Activated T-helper 9 cell treated with anti-CD3 and anti-CD28 coated beads, Interleukin-2, amount 50 U/mL, for 16 hours (primary cell): ENCODE data around the gene TMED9.
A peak's percentile ranks its signal among the peaks of the same experiment; 100 is the strongest.

Experiments
- DNase-seq: peaks from one replicate; pipeline ENCODE4 v3.0.0-alpha.2; 2020; ENCODE audit warnings: low read depth

Gene TMED9

GRCh38 chr5:177578316-177578715 lies 13.7 kb upstream of the TMED9 start:
- no peak for DNase-seq

- no peak for DNase-seq
Measured at GRCh38 chr5:177588413-177588909, 3.5 kb upstream of the TMED9 start.

DNA sequence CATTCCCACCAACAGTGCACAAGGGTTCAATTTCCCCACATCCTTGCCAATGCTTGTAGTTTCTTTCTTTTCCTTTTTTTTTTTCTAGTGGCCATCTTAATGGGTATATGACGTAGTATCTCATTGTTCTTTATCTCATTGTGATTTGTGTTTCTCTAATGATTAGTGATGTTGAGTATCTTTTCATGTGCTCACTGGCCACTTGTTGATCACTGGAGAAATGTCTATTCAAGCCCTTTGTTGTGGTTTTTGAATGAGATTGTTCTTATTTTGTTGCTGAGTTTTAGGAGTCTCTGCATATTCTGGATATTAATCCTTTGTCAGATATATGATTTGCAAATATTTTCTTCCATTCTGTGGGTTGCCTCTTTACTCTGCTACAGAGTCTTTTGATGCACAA lies 1.6 kb upstream of the TMED9 start:
- no peak for DNase-seq

- no peak for DNase-seq
Measured at GRCh38 chr5:177591690-177592009, 353 bp upstream of the TMED9 start.

DNA sequence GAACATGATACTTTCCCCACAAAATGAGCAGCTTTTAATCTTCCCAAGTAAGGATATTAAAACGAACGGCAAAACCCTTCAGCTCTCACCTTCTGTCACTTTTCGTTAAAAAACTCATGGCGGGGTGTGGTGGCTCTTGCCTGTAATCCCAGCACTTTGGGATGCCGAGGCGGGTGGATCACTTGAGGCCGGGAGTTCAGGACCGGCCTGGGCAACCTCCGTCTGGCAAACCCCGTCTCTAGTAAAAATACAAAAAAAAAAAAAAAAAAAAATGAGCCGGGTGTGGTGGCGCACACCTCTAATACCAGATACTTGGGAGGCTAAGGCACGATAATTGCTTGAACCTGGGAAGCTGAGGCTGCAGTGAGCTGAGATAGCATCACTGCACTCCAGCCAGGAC lies 902 bp downstream of the TMED9 start:
- DNase-seq = no peak

- DNase-seq = no peak
Measured at GRCh38 chr5:177593511-177593910, 1.5 kb downstream of the TMED9 start.

GRCh38 chr5:177594071-177594470 lies 2.1 kb downstream of the TMED9 start:
- DNase-seq = no peak

DNA sequence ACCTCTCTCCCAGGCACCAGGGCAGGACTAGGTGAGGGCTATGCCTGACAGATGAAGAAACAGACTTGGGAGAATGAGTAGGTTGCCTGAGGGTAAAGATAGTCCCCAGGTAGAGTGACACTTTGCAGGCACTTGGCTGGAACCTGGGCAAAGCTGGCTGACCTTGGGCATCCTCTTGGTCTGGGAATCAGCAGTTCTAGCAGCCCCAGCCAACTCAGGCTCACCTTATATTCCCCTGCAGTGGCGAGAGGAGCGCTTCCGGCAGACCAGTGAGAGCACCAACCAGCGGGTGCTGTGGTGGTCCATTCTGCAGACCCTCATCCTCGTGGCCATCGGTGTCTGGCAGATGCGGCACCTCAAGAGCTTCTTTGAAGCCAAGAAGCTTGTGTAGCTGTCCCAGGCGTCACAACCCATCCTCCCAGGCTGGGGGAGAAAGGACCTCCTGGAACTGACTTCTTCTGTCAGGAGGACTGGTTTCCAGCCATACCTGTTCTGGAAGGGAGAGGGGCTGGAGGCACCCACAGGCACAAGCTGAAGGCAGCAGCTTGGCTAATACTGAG lies 3.1 kb downstream of the TMED9 start:
- DNase-seq = no peak

DNA sequence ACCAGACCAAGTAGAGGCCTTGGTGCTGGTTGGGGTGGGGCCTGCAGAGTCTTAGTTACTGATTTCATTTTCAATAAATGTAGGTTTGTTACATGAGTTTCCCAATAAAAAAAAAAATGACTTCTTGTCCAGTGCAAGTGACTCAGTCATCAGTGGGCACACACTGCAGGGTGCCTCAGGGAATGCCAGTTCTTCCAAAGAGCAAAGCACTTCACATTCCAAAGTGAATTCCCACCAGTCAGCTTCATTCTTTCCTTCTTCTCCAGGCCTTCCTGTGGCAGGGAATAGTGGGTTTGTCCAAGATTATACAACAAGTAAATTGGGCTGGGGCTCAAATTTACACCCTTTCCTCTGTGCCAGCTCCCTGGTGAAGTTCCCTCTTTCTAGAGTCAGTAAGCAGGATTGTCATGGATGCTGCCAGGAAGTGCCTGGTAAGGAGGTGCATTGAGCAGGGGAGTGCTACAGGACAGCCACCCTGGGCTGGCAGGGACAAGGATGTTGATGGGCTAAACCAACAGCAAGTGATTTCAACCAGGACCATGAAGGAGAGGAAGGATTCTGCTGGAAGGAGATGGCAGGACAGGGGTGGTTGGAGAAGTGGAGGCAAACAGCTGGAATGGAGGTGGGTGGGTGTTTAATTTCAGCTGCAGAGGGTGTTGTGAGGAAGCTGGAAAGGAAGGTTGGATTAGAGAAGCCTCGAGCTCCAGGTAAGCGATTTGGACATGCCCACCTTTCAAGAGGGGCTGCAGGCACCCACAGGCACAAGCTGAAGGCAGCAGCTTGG lies 4.2 kb downstream of the TMED9 start:
- DNase-seq = no peak

DNA sequence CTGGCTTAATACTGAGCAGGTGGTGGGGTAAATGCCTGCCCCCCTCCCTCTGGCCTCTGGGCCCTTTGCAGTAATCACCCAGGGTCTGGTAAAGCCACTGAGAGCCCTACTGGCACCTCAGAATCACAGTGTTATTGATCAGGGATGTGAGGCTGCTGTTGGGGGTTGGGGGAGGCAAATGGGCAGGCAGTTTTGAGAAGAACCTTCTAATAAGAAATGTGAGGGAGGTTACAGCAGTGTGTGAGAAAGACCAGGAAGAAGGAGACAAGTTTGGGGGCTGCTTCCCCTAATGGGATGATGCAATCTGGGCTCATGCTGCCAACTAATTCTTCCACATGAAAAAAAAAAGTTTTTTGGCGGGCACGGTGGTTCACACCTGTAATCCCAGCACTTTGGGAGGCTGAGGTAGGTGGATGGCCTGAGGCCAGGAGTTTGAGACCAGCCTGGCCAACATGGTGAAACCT lies 4.8 kb downstream of the TMED9 start:
- DNase-seq = no peak

DNA sequence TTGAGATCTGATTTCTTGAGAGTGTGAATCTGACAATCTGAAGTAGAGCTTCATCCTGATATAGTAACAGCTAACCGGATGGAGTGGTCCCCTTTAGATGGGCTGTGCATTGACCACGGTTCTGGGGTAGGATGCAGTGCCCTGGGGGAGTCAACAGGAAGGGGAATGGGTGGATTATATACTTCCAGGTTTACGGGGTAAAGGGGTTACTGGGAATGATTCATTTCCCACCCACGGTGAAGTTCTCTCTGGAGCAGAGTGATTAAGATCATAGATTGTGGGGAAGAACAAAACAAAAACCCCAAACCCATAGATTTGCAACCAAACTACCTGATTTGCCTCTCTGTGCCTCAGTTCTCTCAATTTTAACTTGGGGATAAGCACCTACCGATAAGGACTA lies 6.5 kb downstream of the TMED9 start:
- no peak for DNase-seq

- peak; percentile 81 for DNase-seq
Measured at GRCh38 chr5:177599731-177600507, 7.9 kb downstream of the TMED9 start, which contains the start of gene B4GALT7. TSS of gene B4GALT7 (plus strand) at chr5:177600132. CDS start at chr5:177600211, 79 bp downstream.

GRCh38 chr5:177600508-177601018 lies 8.6 kb downstream of the TMED9 start:
- no peak for DNase-seq

GRCh38 chr5:177601126-177601525 lies 9.1 kb downstream of the TMED9 start:
- DNase-seq = no peak

DNA sequence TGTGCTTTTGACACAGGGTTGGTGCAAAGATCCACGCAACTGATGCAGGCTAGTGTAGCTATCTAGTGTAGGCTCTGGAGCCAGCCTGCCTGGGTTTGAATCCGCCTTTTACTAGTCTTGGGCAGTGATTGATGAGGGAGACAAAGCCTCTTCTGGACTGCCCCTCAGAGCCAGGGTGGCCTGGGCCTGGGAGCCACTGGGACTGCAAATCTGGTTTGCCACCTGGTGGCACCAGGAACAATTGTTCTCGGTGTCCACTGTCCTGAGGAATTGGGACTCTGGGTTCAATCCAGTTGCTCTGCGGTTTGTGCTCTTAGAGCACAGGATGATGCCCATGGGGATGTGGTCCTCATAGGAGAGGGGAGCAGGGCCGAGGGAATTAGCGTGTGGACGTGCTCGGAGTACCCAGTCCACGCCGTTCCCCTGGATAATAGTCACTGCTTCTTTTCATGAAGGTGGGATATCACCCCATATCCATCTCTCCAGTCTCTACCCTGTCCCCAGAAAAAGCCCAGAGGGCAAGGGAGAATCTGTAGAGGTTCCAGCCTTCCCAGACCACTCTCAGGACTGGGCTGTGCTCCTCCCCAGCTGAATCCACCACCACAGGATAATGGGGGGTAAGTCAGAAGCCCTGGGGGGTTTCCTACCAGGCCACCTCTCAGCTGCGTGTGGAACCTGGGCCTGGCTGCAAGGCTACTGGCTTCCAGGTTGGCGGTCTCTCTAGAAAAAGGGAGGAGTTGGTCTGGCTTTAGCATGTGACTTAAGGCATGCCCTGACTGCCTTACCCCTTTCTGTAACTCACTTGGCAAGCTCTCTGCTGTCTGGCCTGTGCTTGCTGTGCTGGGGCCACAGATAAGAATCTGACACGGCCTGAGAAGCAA lies 9.8 kb downstream of the TMED9 start:
- DNase-seq = no peak

- no peak for DNase-seq
Measured at GRCh38 chr5:177602458-177602830, 10.4 kb downstream of the TMED9 start.

GRCh38 chr5:177603631-177604030 lies 11.6 kb downstream of the TMED9 start:
- no peak for DNase-seq

DNA sequence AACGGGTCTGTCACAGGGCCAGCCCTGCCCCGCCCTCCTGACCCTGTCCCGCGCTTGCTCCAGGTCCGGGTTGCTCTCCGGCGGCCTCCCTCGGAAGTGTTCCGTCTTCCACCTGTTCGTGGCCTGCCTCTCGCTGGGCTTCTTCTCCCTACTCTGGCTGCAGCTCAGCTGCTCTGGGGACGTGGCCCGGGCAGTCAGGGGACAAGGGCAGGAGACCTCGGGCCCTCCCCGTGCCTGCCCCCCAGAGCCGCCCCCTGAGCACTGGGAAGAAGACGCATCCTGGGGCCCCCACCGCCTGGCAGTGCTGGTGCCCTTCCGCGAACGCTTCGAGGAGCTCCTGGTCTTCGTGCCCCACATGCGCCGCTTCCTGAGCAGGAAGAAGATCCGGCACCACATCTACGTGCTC lies 12.1 kb downstream of the TMED9 start:
- DNase-seq = no peak

GRCh38 chr5:177604656-177605055 lies 12.7 kb downstream of the TMED9 start:
- DNase-seq = no peak

GRCh38 chr5:177605078-177605477 lies 13.1 kb downstream of the TMED9 start:
- no peak for DNase-seq

- no peak for DNase-seq
Measured at GRCh38 chr5:177605667-177606066, 13.7 kb downstream of the TMED9 start.
